ENCODE measurements around the gene SH2D3A. TPM values are rescaled to one million over a fixed set of nuclear protein-coding genes. Genes with fewer than 3 reads are reported as not detected.
A peak's percentile ranks its signal among the peaks of the same experiment; 100 is the strongest.

Gene SH2D3A
- total and polyA plus RNA-seq, 8 donors, result 6.9 to 27.6 (median 8.3) TPM

GRCh38 chr19:6745965-6746364 is 21.3 kb downstream of the SH2D3A start:
- Histone ChIP-seq H3K27me3 (peaks cover 0 to 2% of the 10 kb centered on the region in 2 donors), H3K27ac (no peak overlapping the region), H3K4me1 (peaks cover 31 to 50% of the 10 kb centered on the region in 2 donors), H3K36me3 (peaks cover 0 to 86% of the 10 kb centered on the region in 2 donors), H3K4me3 (no peak overlapping the region), H3K9me3 (no peaks in the 10 kb centered on the region)
- no peak for DNase-seq
- no peak for TF ChIP-seq CTCF (IDR thresholded peaks at IDR 0.05)
- intact Hi-C loops (cut with DNase I), result no loop called here
- no peak for ATAC-seq

- Histone ChIP-seq H3K9me3 (no peaks in the 10 kb centered on the region), H3K4me1 (peaks cover 31 to 62% of the 10 kb centered on the region in 2 donors), H3K36me3 (peaks cover 0 to 73% of the 10 kb centered on the region in 2 donors), H3K27ac (peak overlapping the region; percentile 61 to 82), H3K27me3 (peaks cover 0 to 15% of the 10 kb centered on the region in 2 donors), H3K4me3 (peak overlapping the region in 1 of 2 donors; percentile 10)
- no peak for TF ChIP-seq CTCF (IDR thresholded peaks at IDR 0.05)
- DNase-seq (peak; percentile 85 to 93 (median 89)), ATAC-seq (peak; percentile 82)
- intact Hi-C loops (cut with DNase I), result no loop called here
Observed at GRCh38 chr19:6744381-6745301, 22.6 kb downstream of the SH2D3A start.

GRCh38 chr19:6743714-6744380 is 23.4 kb downstream of the SH2D3A start:
- peak in 1 of 4 donors; percentile 23 for DNase-seq
- H3K27ac ChIP-seq, result peak overlapping the region; percentile 61 to 82
- peaks cover 34 to 67% of the 10 kb centered on the region in 2 donors for H3K4me1 ChIP-seq
- H3K27me3 ChIP-seq, result peaks cover 0 to 15% of the 10 kb centered on the region in 2 donors
- intact Hi-C loops (cut with DNase I), result no loop called here
- peaks cover 0 to 65% of the 10 kb centered on the region in 2 donors for H3K36me3 ChIP-seq
- H3K9me3 ChIP-seq, result no peaks in the 10 kb centered on the region
- ATAC-seq, result no peak
- no peak overlapping the region for H3K4me3 ChIP-seq
- no peak for TF ChIP-seq CTCF (IDR thresholded peaks at IDR 0.05)

- Histone ChIP-seq H3K4me3 (no peak overlapping the region), H3K4me1 (peaks cover 38 to 75% of the 10 kb centered on the region in 2 donors), H3K27me3 (peaks cover 0 to 15% of the 10 kb centered on the region in 2 donors), H3K9me3 (no peaks in the 10 kb centered on the region), H3K27ac (no peak overlapping the region), H3K36me3 (peaks cover 0 to 57% of the 10 kb centered on the region in 2 donors)
- intact Hi-C loops (cut with DNase I), result no loop called here
- DNase-seq, result peak in 1 of 4 donors; percentile 59
- no peak for TF ChIP-seq CTCF (IDR thresholded peaks at IDR 0.05)
- ATAC-seq, result no peak
Observed at GRCh38 chr19:6743066-6743465, 24.2 kb downstream of the SH2D3A start.

All from left lung (tissue), 10 donors.